ENCODE measurements around the gene CDC37L1. TPM values are rescaled to one million over a fixed set of nuclear protein-coding genes. Genes with fewer than 3 reads are reported as not detected.
A peak's percentile ranks its signal among the peaks of the same experiment; 100 is the strongest.

Gene CDC37L1
- polyA plus RNA-seq, 1 of the 3 experiments (the other 2 are of a cell fraction) = 6.5 TPM

- Histone ChIP-seq H3K79me2 (ENCODE audit: insufficient read depth) (peaks cover 93% of the 10 kb centered on the region), H3K9me3 (no peaks in the 10 kb centered on the region), H2AFZ (ENCODE audit: low read depth) (no peak overlapping the region), H3K4me3 (ENCODE audit: low read depth in 2 of 2, low read length in 1 of 2) (no peak overlapping the region), H3K4me2 (no peak overlapping the region), H3K36me3 (replicated peaks in 1 of 2; ENCODE audit: control insufficient read depth in 1 of 2, insufficient read depth in 2 of 2, low read length in 1 of 2) (peaks cover 0 to 7% of the 10 kb centered on the region in 2 experiments), H4K20me1 (ENCODE audit: insufficient read depth) (peaks cover 3% of the 10 kb centered on the region; the same call in 1 of the 2 replicates), H3K9me2 (no peaks in the 10 kb centered on the region), H3K4me1 (ENCODE audit: control insufficient read depth in 1 of 2, insufficient read depth in 2 of 2, low read depth in 1 of 2, low read length in 1 of 2) (peaks cover 3 to 4% of the 10 kb centered on the region in 2 experiments; a peak in 1 of 4 replicates), H3K27ac (ENCODE audit: low read depth in 2 of 2, low read length in 1 of 2) (no peak overlapping the region), H3K27me3 (ENCODE audit: insufficient read depth) (no peaks in the 10 kb centered on the region), H3F3A (replicated peaks; ENCODE audit: insufficient read depth) (no peaks in the 10 kb centered on the region), H3K9ac (no peak overlapping the region)
- TF ChIP-seq EP300 (IDR thresholded peaks at IDR 0.05; ENCODE audit: borderline replicate concordance in 1 of 2, low read depth in 1 of 2, low read length in 1 of 2) = no peak
- TF ChIP-seq GATA2 (CRISPR knock-in tag; IDR thresholded peaks at IDR 0.05) = no peak
- no peak for TF ChIP-seq CHD2 (IDR thresholded peaks at IDR 0.05; ENCODE audit: low read length, partially characterized antibody)
- TF ChIP-seq RAD21 (IDR thresholded peaks at IDR 0.05; ENCODE audit: low read length) = no peak
- TF ChIP-seq TEAD4 (IDR thresholded peaks at IDR 0.05; ENCODE audit: borderline replicate concordance, insufficient read depth) = no peak
- TF ChIP-seq JUND (IDR thresholded peaks at IDR 0.05) = no peak
- no peak for TF ChIP-seq REST (IDR thresholded peaks at IDR 0.05; ENCODE audit: low read depth, low read length)
- no peak for TF ChIP-seq ZBTB33 (IDR thresholded peaks at IDR 0.05; ENCODE audit: borderline replicate concordance, low read depth)
- 100% methylated on average over 2 of the region's 2 CpGs for WGBS (ENCODE audit: low lambda C conversion rate)
- DNase-seq = no peak
- ChIA-PET POLR2A (no interaction called here), CTCF (no interaction called here)
Measured at GRCh38 chr9:4734150-4734549, 54.8 kb downstream of the CDC37L1 start.

- ChIA-PET POLR2A (interaction anchor here (0.7 kb wide), 1 partner anchor 60 kb away, joined by 3 read pairs; the partner anchor contains the start of gene CDC37L1), CTCF (interaction anchor here (0.6 to 2.5 kb wide), 3 partner anchors 11 to 425 kb away, joined by 3 to 9 read pairs (median 3); no protein-coding TSS in a partner anchor)
- TF ChIP-seq IRF3 (IDR thresholded peaks at IDR 0.05; ENCODE audit: low read depth, low read length) (no peak), GATA2 (CRISPR knock-in tag; IDR thresholded peaks at IDR 0.05) (no peak), NRF1 (IDR thresholded peaks at IDR 0.05; ENCODE audit: low read depth, low read length) (no peak), RCOR1 (IDR thresholded peaks at IDR 0.05; ENCODE audit: low read length) (no peak), CTCF (IDR thresholded peaks at IDR 0.05) (no peak), FOXJ3 (CRISPR knock-in tag; IDR thresholded peaks at IDR 0.05) (no peak), SIN3A (IDR thresholded peaks at IDR 0.05; ENCODE audit: borderline replicate concordance, low read depth, low read length) (no peak), JUND (IDR thresholded peaks at IDR 0.05) (no peak), POLR2AphosphoS5 (IDR thresholded peaks at IDR 0.05; ENCODE audit: low read depth, low read length) (no peak)
- Histone ChIP-seq H3K9me3 (no peaks in the 10 kb centered on the region), H3K27ac (ENCODE audit: low read depth in 2 of 2, low read length in 1 of 2) (peak overlapping the region in 1 of 2 experiments; percentile 67; a peak in 2 of 4 replicates), H3K4me2 (peak overlapping the region; percentile 94), H3K9ac (peak overlapping the region; percentile 85; the same call in 1 of the 2 replicates), H2AFZ (ENCODE audit: low read depth) (peak overlapping the region; percentile 73; the same call in 1 of the 2 replicates), H3K9me2 (no peaks in the 10 kb centered on the region), H3K4me3 (ENCODE audit: low read depth in 2 of 2, low read length in 1 of 2) (peak overlapping the region; percentile 73 to 92), H3K27me3 (ENCODE audit: insufficient read depth) (no peaks in the 10 kb centered on the region), H3K79me2 (ENCODE audit: insufficient read depth) (peaks cover 59% of the 10 kb centered on the region), H4K20me1 (ENCODE audit: insufficient read depth) (peaks cover 3% of the 10 kb centered on the region; the same call in 1 of the 2 replicates), H3K36me3 (replicated peaks in 1 of 2; ENCODE audit: control insufficient read depth in 1 of 2, insufficient read depth in 2 of 2, low read length in 1 of 2) (peaks cover 0 to 7% of the 10 kb centered on the region in 2 experiments), H3F3A (replicated peaks; ENCODE audit: insufficient read depth) (peaks cover 17% of the 10 kb centered on the region), H3K4me1 (ENCODE audit: control insufficient read depth in 1 of 2, insufficient read depth in 2 of 2, low read depth in 1 of 2, low read length in 1 of 2) (peaks cover 5 to 13% of the 10 kb centered on the region in 2 experiments; a peak in 2 of 4 replicates)
- WGBS (ENCODE audit: low lambda C conversion rate) = 68% methylated on average over 17 of the region's 19 CpGs
- no peak for DNase-seq
Measured at GRCh38 chr9:4738866-4739586, 59.7 kb downstream of the CDC37L1 start.
